22Rv1 (cell line): ENCODE results near the gene DNAH1.

ENCODE experiments used
- CTCF ChIP-seq: fragments of 450-650 bp; IDR thresholded peaks from 2 replicates; pipeline ENCODE4 v1.5.1; 2017; ENCODE audit warnings: mild to moderate bottlenecking
- ZFX ChIP-seq: fragments of 450-650 bp; IDR thresholded peaks from 2 replicates; pipeline ENCODE4 v1.6.1; 2017; ENCODE audit warnings: antibody characterized with exemption, borderline replicate concordance

- TF ChIP-seq CTCF (no peak), ZFX (no peak)
Measured at GRCh38 chr3:52299879-52300611, 16.1 kb upstream of the DNAH1 start.
